ENCODE results near the gene BNC2.

BNC2 gene

GRCh38 chr9:16825971-16826625, 44.4 kb downstream of the BNC2 start:
- in situ Hi-C loops (cut with HindIII; ENCODE audit: low sequenced_read_pairs): no loop called here
- no peak overlapping the region for H3K4me3 ChIP-seq (ENCODE audit: low read depth, low read length)
- no peak for TF ChIP-seq CTCF (IDR thresholded peaks at IDR 0.05; ENCODE audit: low read depth, low read length, missing control alignments)
- no peak for DNase-seq (ENCODE audit: low read depth)

GRCh38 chr9:16825331-16825725, 45.1 kb downstream of the BNC2 start:
- no peak for TF ChIP-seq CTCF (IDR thresholded peaks at IDR 0.05; ENCODE audit: low read depth, low read length, missing control alignments)
- DNase-seq (ENCODE audit: low read depth): no peak

GRCh38 chr9:16824545-16825330, 45.7 kb downstream of the BNC2 start:
- peak; percentile 8 for TF ChIP-seq CTCF (IDR thresholded peaks at IDR 0.05; ENCODE audit: low read depth, low read length, missing control alignments)
- no peak overlapping the region for H3K4me3 ChIP-seq (ENCODE audit: low read depth, low read length)
- in situ Hi-C loops (cut with HindIII; ENCODE audit: low sequenced_read_pairs): no loop called here
- DNase-seq (ENCODE audit: low read depth): no peak

More at GRCh38 chr9:16825331-16825725, 45.1 kb downstream of the BNC2 start:
- in situ Hi-C loops (cut with HindIII; ENCODE audit: low sequenced_read_pairs): no loop called here
- no peak overlapping the region for H3K4me3 ChIP-seq (ENCODE audit: low read depth, low read length)

- in situ Hi-C loops (cut with HindIII; ENCODE audit: low sequenced_read_pairs): no loop called here
- TF ChIP-seq CTCF (IDR thresholded peaks at IDR 0.05; ENCODE audit: low read depth, low read length, missing control alignments): no peak
- no peak for DNase-seq (ENCODE audit: low read depth)
- H3K4me3 ChIP-seq (ENCODE audit: low read depth, low read length): no peak overlapping the region
Measured at GRCh38 chr9:16823906-16824305, 46.6 kb downstream of the BNC2 start.

GRCh38 chr9:16821344-16821743, 49.1 kb downstream of the BNC2 start:
- H3K4me3 ChIP-seq (ENCODE audit: low read depth, low read length): no peak overlapping the region
- no peak for TF ChIP-seq CTCF (IDR thresholded peaks at IDR 0.05; ENCODE audit: low read depth, low read length, missing control alignments)
- no peak for DNase-seq (ENCODE audit: low read depth)
- in situ Hi-C loops (cut with HindIII; ENCODE audit: low sequenced_read_pairs): no loop called here

- no peak for DNase-seq (ENCODE audit: low read depth)
- in situ Hi-C loops (cut with HindIII; ENCODE audit: low sequenced_read_pairs): no loop called here
- H3K4me3 ChIP-seq (ENCODE audit: low read depth, low read length): no peak overlapping the region
- TF ChIP-seq CTCF (IDR thresholded peaks at IDR 0.05; ENCODE audit: low read depth, low read length, missing control alignments): no peak
Measured at GRCh38 chr9:16817514-16817913, 53.0 kb downstream of the BNC2 start.
